ENCODE measurements around the gene CAVIN1.
"Not testable (repeated sequence)": the region's sequence is repeated elsewhere in the genome, so short reads cannot be mapped to it uniquely, and the experiment has no call there.

The CAVIN1 gene

GRCh38 chr17:42429726-42430447 lies 6.8 kb upstream of the CAVIN1 start:
- DNase-seq, result no peak

- DNase-seq, result peak; percentile 56
Observed at GRCh38 chr17:42428141-42428944, 5.3 kb upstream of the CAVIN1 start.

- DNase-seq, result no peak
Observed at GRCh38 chr17:42424991-42425610, 2.0 kb upstream of the CAVIN1 start.

- no peak for DNase-seq
Observed at GRCh38 chr17:42423766-42424165, 710 bp upstream of the CAVIN1 start.

GRCh38 chr17:42422412-42422957 lies 571 bp downstream of the CAVIN1 start:
- DNase-seq, result peak; percentile 39

DNA sequence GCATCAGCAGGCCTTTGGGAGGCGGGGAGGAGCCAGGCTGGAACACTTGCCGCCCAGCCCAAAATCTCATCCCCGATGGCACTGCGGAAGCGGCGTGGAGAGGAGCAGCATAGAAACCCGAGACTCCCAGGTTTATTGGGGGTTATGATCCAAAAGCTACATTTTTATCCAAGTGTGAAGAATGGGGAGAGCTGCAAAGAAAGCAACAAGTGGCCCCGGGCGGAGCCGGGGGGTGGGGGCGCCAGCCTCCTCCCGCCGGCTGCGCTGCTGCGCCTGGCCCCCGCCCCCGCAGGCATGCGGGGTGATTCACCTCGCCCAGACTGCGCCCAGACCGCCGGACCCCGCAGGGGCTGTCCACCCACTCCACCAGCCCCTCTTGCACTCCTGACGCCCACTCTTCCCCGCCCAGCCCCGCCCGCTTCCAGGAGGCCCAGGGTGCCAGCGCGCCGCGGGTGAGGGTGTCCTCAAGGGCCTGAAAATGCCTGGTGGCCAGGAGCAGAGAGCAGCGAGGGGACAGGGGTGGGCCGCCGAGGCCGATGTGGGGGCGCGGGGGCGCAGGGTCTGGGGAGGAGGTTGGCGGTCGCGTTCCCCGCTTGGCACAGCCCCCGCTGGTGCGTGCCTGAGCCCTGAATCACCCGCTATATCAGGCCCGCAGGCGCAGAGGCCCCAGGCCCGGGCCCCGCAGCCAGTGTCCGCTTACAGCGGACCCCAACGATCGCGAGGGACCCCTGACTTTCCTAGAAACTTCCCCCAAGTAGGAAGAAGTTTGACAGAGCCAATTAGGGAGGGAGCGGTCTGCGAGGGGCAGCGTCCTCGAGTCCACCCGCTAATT lies 1.3 kb downstream of the CAVIN1 start:
- no peak for DNase-seq

GRCh38 chr17:42421136-42421506 lies 1.9 kb downstream of the CAVIN1 start:
- DNase-seq, result no peak

DNA sequence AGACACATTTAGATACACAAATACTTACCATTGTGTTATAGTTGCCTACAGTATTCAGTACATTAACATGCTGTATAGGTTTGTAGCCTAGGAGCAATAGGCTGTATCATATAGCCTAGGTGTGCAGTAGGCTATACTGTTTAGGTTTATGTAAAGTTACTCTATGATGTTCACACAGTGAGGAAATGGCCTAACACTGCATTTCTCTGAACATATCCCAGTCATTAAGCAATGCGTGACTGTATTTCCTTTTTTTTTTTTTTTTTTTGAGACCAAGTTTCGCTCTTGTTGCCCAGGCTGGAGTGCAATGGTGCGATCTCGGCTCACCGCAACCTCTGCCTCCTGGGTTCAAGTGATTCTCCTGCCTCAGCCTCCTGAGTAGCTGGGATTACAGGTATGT lies 5.1 kb downstream of the CAVIN1 start:
- not testable (repeated sequence) for DNase-seq

DNA sequence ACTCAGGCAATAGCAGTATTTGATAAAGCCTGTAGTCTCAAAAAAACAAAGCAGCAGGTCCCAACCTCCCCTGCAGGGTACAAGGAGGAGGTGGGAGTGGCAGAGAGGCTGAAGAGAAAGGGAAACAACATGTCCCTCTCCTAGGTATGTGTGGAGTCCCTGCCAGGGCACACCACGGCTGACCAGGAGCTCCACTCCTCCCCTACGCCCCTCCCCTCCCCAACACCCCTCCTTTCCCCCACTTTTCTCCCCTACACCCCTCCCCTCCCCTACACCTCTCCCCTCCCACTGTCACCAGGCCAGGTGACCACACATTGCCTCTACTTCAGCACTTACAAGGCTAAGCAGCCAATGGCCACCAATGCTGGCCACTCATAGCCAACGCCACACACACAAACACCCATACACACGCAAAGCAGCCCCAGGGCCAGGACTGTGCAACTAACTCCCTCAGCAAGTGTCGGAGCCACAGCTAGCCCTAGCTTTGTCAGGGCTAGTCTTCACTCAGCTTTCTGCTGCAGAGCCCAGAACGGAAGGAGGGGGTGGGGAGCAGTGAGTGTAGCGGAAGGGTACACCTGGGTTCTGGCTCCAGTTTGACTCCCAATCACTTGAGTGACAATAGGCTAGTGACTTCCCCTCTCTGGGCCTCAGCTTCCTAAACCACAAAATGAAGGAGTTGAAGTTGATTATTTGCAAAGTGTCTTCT lies 8.2 kb downstream of the CAVIN1 start:
- DNase-seq, result peak; percentile 70

DNA sequence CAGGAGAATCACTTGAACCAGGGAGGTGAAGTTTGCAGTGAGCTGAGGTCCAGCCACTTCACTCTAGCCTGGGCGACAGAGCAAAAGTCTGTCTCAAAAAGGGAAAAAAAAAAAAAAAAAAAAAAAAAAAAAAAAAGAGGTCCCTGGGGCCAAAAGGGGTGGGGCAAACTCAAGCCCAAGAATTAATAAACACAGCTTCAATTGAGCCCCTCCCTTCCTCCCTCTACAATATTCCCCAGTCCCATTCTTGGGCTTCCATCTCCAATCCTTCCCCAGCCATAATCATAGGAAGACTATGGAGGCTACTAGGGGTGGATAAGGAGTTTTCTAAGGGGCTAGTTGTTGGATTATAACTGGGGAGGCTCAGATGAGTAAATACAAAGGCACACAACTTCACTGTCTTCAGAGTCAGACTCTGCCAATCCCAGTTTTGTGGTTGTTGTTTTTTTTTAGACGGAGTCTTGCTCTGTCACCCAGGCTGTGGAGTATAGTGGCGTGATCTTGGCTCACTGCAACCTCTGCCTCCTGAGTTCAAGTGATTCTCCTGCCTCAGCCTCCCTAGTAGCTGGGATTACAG lies 9.5 kb downstream of the CAVIN1 start:
- DNase-seq, result no peak

GRCh38 chr17:42411905-42412679 lies 11.0 kb downstream of the CAVIN1 start:
- DNase-seq, result no peak

DNA sequence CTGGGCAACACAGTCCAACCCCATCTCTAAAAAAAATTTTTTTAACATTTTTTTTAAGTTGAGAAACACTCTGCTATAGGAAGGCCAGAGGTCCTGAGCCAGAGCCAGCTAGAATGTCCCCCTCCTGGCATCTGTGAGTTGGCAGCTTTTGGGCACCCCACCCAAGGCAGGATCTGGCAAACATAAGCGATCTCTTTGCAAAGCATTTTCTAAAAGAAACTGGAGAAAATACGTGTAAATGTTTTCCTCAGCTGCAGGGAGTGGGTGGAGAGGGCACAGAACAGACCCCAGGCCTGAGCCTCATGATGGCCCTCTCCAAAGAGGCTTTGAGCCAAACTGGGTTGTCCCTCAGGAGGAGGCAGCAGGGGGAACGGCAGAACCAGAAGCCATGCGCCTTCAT lies 11.7 kb downstream of the CAVIN1 start:
- DNase-seq, result no peak

GRCh38 chr17:42410319-42410685 lies 12.8 kb downstream of the CAVIN1 start:
- no peak for DNase-seq

- no peak for DNase-seq
Observed at GRCh38 chr17:42409523-42410318, 13.3 kb downstream of the CAVIN1 start.

DNA sequence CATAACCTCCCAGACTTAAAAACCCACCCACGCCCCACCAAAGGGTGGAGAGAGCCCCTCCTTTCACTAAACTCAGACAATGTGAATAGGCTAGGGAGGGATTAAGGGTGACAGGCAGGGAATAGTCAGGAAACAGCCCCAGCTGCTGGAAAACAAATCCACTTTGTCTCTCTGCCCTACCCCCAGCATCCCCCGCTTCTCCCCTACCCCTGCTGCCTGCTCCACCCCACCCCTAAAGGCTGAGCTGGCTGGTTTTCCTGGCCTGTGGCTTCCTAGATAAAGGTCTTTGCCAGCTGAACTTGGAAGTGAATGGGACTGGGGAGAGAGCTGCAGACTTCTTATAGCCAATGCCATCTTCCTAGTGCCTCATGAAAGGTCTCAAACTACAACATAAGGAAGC lies 15.0 kb downstream of the CAVIN1 start:
- DNase-seq, result no peak

DNA sequence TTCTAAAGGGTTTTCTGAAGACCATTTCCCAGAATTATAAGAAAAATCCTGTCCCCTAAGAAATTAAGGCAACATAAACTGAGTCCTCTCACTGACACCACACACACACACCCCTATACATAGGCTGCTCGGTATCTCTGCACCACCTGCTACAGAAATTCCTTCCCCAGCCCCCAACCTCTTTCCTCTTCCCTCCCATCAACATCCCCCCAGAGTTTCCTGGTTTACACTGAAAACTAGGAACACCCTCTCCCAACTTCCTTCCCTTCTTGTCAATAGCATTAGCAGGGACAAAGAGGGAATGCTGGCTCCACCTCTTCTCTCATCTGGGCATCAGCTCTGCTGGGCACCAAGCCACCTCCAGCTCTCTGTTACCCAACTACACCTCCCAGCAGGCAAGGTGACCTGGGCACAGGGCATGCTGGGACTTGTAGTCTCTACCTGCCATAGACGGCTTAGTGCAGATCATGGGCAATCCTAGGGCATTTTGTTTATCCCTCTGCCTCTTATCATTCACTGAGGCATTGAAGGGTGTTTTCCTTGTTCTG lies 15.7 kb downstream of the CAVIN1 start:
- DNase-seq, result peak; percentile 71

DNA sequence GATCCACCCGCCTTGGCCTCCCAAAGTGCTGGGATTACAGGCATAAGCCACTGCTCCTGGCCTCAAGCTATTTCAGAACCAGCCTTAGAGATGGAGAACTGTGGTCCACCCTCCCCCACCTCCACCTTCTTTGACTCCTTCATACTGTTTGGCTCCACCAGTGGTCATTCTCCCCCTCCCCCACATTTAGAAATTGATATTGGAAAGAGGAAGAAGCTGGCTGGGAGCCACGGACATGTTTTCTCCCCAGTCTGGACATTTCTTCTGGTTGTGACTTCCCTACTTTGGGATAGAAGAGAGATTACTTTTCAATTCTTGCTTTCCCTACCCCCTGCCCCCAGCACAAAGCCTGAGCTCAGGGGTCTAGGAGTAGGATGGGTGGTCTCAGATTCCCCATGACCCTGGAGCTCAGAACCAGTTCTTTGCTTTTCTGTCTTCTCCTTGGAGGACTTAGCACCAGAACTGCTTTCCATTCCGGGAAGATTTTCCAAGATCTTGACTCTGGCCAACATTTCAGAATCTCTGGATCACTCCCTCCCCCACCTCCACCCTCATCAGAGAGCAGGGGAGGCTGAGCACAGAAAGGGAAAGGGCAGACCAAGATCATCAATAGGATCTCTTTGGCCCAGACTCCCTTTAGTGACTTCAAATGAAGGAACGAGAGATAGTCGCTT lies 16.3 kb downstream of the CAVIN1 start:
- no peak for DNase-seq

- DNase-seq, result peak; percentile 88
Observed at GRCh38 chr17:42405963-42406495, 17.0 kb downstream of the CAVIN1 start.

GRCh38 chr17:42405076-42405475 lies 18.0 kb downstream of the CAVIN1 start:
- no peak for DNase-seq
